K562 (cell line): ENCODE results near the gene ARSD. TPM values are rescaled to one million over a fixed set of nuclear protein-coding genes. Genes with fewer than 3 reads are reported as not detected.

Experiments used
- ATAC-seq: fragments of 200-7000 bp; cut with Tn5 transposase; 3 replicates; pipeline ENCODE4 v1.9.1; 2020; ENCODE audit warnings: moderate library complexity
- BruUV-seq: library from RNA; stranded (reverse); fragments of 400-500 nt; replicated peaks from 2 replicates; lab custom pipeline; 2021; lab: Mats Ljungman, UMichigan
- CTCF ChIA-PET: fragments of 300-600 bp; formaldehyde crosslinking; extraction: SDS; loops from one replicate; lab custom pipeline; 2021; ENCODE audit warnings: low intra/inter-chr PET ratio; lab: Yijun Ruan, JAX
- POLR2A ChIA-PET: fragments of 300-600, 350-650 bp; sonication (Branson Sonifier 250); formaldehyde crosslinking; extraction: SDS; loops from one replicate; lab custom pipeline; 2021; ENCODE audit warnings: antibody characterized with exemption, inconsistent platforms; lab: Yijun Ruan, JAX
- DNase-seq, 4 experiments: peaks; one replicate each; pipeline versions ENCODE4 v3.0.0 to v3.0.0-alpha.2; 2011 to 2018; ENCODE audit warnings: low spot score in 3 of 4, mixed read lengths in 3 of 4; ENCODE audit errors: extremely low read depth in 1 of 4
- FAIRE-seq: peaks from 2 replicates; lab custom pipeline; 2011; peaks lifted over from hg19 to GRCh38; lab: Jason Lieb, UNC
- H2AFZ ChIP-seq: 2 replicates; pipeline ENCODE4 v1.6.0; 2011; ENCODE audit warnings: low read depth, low read length, control low read depth, inconsistent platforms
- H3K27ac ChIP-seq: fragments of 200-600 bp; 3 replicates; pipeline ENCODE4 v1.8.0; 2011; ENCODE audit warnings: low read depth, mild to moderate bottlenecking, control low read depth, inconsistent platforms, low read length, moderate library complexity, mixed read lengths; ENCODE audit errors: extremely low read depth
- H3K27me3 ChIP-seq, 2 experiments: fragments of 300-600 bp in 1 of 2; 2 replicates in 1 of 2; 3 replicates in 1 of 2; pipeline versions ENCODE4 v1.6.0 to v1.8.0; 2011; ENCODE audit warnings: inconsistent platforms in 2 of 2, low read length in 2 of 2, mild to moderate bottlenecking in 1 of 2, mixed read lengths in 1 of 2, moderate library complexity in 1 of 2; ENCODE audit not compliant: control insufficient read depth in 2 of 2, insufficient read depth in 2 of 2
- H3K36me3 ChIP-seq: fragments of 300-600 bp; 3 replicates; pipeline ENCODE4 v1.8.0; 2011; ENCODE audit warnings: mild to moderate bottlenecking, low read length, inconsistent platforms; ENCODE audit not compliant: control insufficient read depth, insufficient read depth
- H3K4me1 ChIP-seq, 2 experiments: fragments of 200-600 bp in 1 of 2; replicated peaks in 1 of 2; 2 replicates in 1 of 2; 3 replicates in 1 of 2; pipeline versions ENCODE4 v1.5.1 to v1.8.0; 2011; ENCODE audit warnings: inconsistent platforms in 2 of 2, low read length in 2 of 2, mild to moderate bottlenecking in 1 of 2, mixed read lengths in 1 of 2, moderate library complexity in 1 of 2; ENCODE audit not compliant: control insufficient read depth in 2 of 2, insufficient read depth in 2 of 2
- H3K4me2 ChIP-seq: 2 replicates; pipeline ENCODE4 v1.6.1; 2011; ENCODE audit warnings: low read length, control low read depth, inconsistent platforms, mixed read lengths; ENCODE audit not compliant: insufficient read depth
- H3K4me3 ChIP-seq: fragments of 200-600 bp; sonication (generic), shearing (Covaris generic); 2 replicates; pipeline ENCODE4 v1.5.1; 2016; ENCODE audit warnings: control low read depth, inconsistent platforms
- H3K79me2 ChIP-seq: fragments of 200-600 bp; 3 replicates; pipeline ENCODE4 v1.8.0; 2011; ENCODE audit warnings: low read length, inconsistent platforms; ENCODE audit not compliant: control insufficient read depth, insufficient read depth
- H3K9ac ChIP-seq, 2 experiments: 2 replicates each; pipeline versions ENCODE4 v1.6.0 to v1.6.1; 2011; ENCODE audit warnings: low read depth in 2 of 2, low read length in 2 of 2, control low read depth in 1 of 2, inconsistent platforms in 1 of 2, mild to moderate bottlenecking in 1 of 2, mixed read lengths in 1 of 2; ENCODE audit not compliant: insufficient read depth in 1 of 2
- H3K9me1 ChIP-seq: one replicate; pipeline ENCODE4 v1.6.0; 2011; ENCODE audit warnings: inconsistent platforms, mild to moderate bottlenecking, low read length, moderate library complexity; ENCODE audit not compliant: control insufficient read depth, insufficient read depth
- H3K9me3 ChIP-seq: replicated peaks from 2 replicates; pipeline ENCODE4 v1.5.1; 2011; ENCODE audit warnings: low read depth, low read length, inconsistent platforms; ENCODE audit not compliant: control insufficient read depth, insufficient read depth
- H4K20me1 ChIP-seq: replicated peaks from 2 replicates; pipeline ENCODE4 v1.6.1; 2011; ENCODE audit warnings: low read length, inconsistent platforms, mixed read lengths; ENCODE audit not compliant: control insufficient read depth, insufficient read depth
- CBX1 ChIP-seq: sonication (generic); IDR thresholded peaks from 2 replicates; pipeline ENCODE4 v1.6.1; 2016; ENCODE audit warnings: antibody characterized with exemption, low read depth, mild to moderate bottlenecking
- HDGF ChIP-seq: fragments of 450-650 bp; IDR thresholded peaks from 2 replicates; pipeline ENCODE4 v1.6.1; 2016
- HNRNPUL1 ChIP-seq: fragments of 200-400 bp; formaldehyde crosslinking; IDR thresholded peaks from 2 replicates; pipeline ENCODE4 v1.6.1; 2017; ENCODE audit warnings: low read length
- NR3C1 ChIP-seq: sonication (generic); formaldehyde crosslinking; IDR thresholded peaks from 2 replicates; pipeline ENCODE4 v1.8.1; 2022; ENCODE audit warnings: missing genetic modification reagents
- ZNF592 ChIP-seq: fragments of 450-650 bp; IDR thresholded peaks from 2 replicates; pipeline ENCODE4 v1.6.1; 2017; ENCODE audit warnings: antibody characterized with exemption, mild to moderate bottlenecking
- ZSCAN29 ChIP-seq: fragments of 450-650 bp; IDR thresholded peaks from 2 replicates; pipeline ENCODE4 v1.6.1; 2017
- WGBS: fragments of 100-300 bp; shearing (Covaris generic); methylation state at CpG from one replicate; pipeline ENCODE4 v1.1.6; 2016; ENCODE audit warnings: low coverage, mixed read lengths; ENCODE audit not compliant: insufficient coverage; ENCODE audit errors: missing lambda C conversion rate; 5-methylcytosine and 5-hydroxymethylcytosine counted together
- in situ Hi-C: fragments of 300-500 bp; cut with MboI; formaldehyde crosslinking; loops from 4 replicates; pipeline ENCODE4 v1.15.0; 2018; ENCODE audit warnings: inconsistent platforms, mixed read lengths
- intact Hi-C: fragments of 100-400 bp; cut with micrococcal nuclease; formaldehyde crosslinking; loops from 2 replicates; pipeline ENCODE4 v1.14.2; 2022
- polyA plus RNA-seq, 8 experiments: library from polyadenylated mRNA; depleted of rRNA in 4 of 8; stranded (reverse) in 5 of 8; unstranded in 3 of 8; fragments of >200 nt; fragmentation: Nextera tagmentation in 2 of 8; fragmentation: Illumina TruSeq in 1 of 8; extraction: Ambion mirVana in 2 of 8; extraction: Trizol in 1 of 8; gene quantifications; 2 replicates each; pipeline versions ENCODE4 v1.2.1 to v1.2.3, GENCODE V29; 2011 to 2014; ENCODE audit warnings: inconsistent platforms in 1 of 8, missing spikeins in 1 of 8
- total RNA-seq, 7 experiments: library from RNA; depleted of rRNA in 6 of 7; stranded (reverse); fragments of >200 nt in 6 of 7; fragmentation: Illumina TruSeq in 2 of 7; extraction: Trizol in 2 of 7; gene quantifications; 2 replicates each; pipeline versions ENCODE4 v1.2.1 to v1.2.3, GENCODE V29; 2011 to 2021; ENCODE audit warnings: low replicate concordance in 1 of 7

ARSD gene
- total and polyA plus RNA-seq, 9 of the 15 experiments (the other 6 are each of a cell fraction or from before 2014, with no cell fraction given) = 0.05 to 0.23 (median 0.09) TPM; not detected in 1

- 100% methylated on average over 2 of the region's 14 CpGs for WGBS
These were observed 45.4 kb downstream of the ARSD start for GRCh38 chrX:2883770-2884169.

More at GRCh38 chrX:2883770-2884169, 45.4 kb downstream of the ARSD start:
- FAIRE-seq (no peak), ATAC-seq (no peak), DNase-seq (no peak)
- no peaks in the 10 kb centered on the region for H3K4me1 ChIP-seq
- H3K4me3 ChIP-seq = no peak overlapping the region
- no peaks in the 10 kb centered on the region for H3K27me3 ChIP-seq
- in situ Hi-C loops (loop anchor here (25.0 kb wide), 1 partner anchor 754 kb away; no protein-coding TSS in a partner anchor), intact Hi-C loops (loop anchor here (10.0 kb wide), 1 partner anchor 151 kb away; no protein-coding TSS in a partner anchor)
- no peaks in the 10 kb centered on the region for H3K9me1 ChIP-seq
- BruUV-seq = no TSS peak
- no peak overlapping the region for H3K27ac ChIP-seq
- no peaks in the 10 kb centered on the region for H3K79me2 ChIP-seq
- H3K9me3 ChIP-seq = no peaks in the 10 kb centered on the region; the same call in 1 of the 2 replicates
- CTCF ChIA-PET = no interaction called here
- no peaks in the 10 kb centered on the region for H3K36me3 ChIP-seq
- no peak for TF ChIP-seq HDGF
- no peak for TF ChIP-seq HNRNPUL1
- TF ChIP-seq NR3C1 (CRISPR knock-in tag) = no peak
- no peak for TF ChIP-seq CBX1
- TF ChIP-seq ZSCAN29 = no peak
- no peak for TF ChIP-seq ZNF592
- no peaks in the 10 kb centered on the region for H4K20me1 ChIP-seq
- H2AFZ ChIP-seq = no peak overlapping the region
- H3K9ac ChIP-seq = no peak overlapping the region
- H3K4me2 ChIP-seq = no peak overlapping the region
- POLR2A ChIA-PET = no interaction called here
